ENCODE results near the gene TAF1. TPM values are rescaled to one million over a fixed set of nuclear protein-coding genes. Genes with fewer than 3 reads are reported as not detected.
"Not testable (repeated sequence)": the region's sequence is repeated elsewhere in the genome, so short reads cannot be mapped to it uniquely, and the experiment has no call there.

TAF1 gene
- total RNA-seq, 1 experiment from 2014 or later, result 41.2 TPM

DNA sequence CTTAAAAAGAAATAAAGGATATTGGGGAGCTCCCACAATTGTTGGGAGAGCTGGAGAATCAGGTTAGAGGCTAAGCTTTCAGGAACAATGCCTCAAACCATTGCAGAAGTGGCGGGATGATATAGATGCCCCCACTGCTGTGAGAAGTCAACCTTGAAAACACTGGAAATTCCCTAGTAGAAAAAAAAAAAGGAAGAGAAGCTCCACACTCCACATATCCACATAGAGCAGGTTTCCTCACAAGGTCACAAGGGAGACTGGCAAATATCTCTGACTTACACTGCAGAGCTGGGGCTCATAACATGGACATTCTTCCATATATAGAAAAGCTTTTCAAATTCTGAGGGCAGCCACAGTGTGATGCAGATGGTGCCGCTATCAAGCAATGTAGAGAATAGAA, 144.0 kb downstream of the TAF1 start:
- ChIA-PET POLR2A (no interaction called here), CTCF (no interaction called here)
- no peaks in the 10 kb centered on the region for H3K27me3 Mint-ChIP-seq (ENCODE audit: insufficient read depth, unreplicated experiment)
- intact Hi-C loops (cut with micrococcal nuclease; ENCODE audit: unreplicated experiment), result no loop called here
- peaks cover 8% of the 10 kb centered on the region for H3K4me1 Mint-ChIP-seq (ENCODE audit: low read depth, unreplicated experiment)
- TF ChIP-seq, protein P1, sequence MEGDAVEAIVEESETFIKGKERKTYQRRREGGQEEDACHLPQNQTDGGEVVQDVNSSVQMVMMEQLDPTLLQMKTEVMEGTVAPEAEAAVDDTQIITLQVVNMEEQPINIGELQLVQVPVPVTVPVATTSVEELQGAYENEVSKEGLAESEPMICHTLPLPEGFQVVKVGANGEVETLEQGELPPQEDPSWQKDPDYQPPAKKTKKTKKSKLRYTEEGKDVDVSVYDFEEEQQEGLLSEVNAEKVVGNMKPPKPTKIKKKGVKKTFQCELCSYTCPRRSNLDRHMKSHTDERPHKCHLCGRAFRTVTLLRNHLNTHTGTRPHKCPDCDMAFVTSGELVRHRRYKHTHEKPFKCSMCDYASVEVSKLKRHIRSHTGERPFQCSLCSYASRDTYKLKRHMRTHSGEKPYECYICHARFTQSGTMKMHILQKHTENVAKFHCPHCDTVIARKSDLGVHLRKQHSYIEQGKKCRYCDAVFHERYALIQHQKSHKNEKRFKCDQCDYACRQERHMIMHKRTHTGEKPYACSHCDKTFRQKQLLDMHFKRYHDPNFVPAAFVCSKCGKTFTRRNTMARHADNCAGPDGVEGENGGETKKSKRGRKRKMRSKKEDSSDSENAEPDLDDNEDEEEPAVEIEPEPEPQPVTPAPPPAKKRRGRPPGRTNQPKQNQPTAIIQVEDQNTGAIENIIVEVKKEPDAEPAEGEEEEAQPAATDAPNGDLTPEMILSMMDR (IDR thresholded peaks at IDR 0.05; ENCODE audit: insufficient read depth in 1 of 2, low read depth in 1 of 2, low read length in 1 of 2, severe bottlenecking in 1 of 2, unreplicated experiment in 1 of 2), result no peak
- H3K4me1 ChIP-seq, result no peaks in the 10 kb centered on the region
- H3K9me3 ChIP-seq, result no peaks in the 10 kb centered on the region
- BruUV-seq (replicated peaks), result no TSS peak
- H3K4me3 Mint-ChIP-seq (ENCODE audit: unreplicated experiment), result no peak overlapping the region
- DNase-seq, result no peak
- H3K4me3 ChIP-seq (ENCODE audit: low read depth, low read length), result no peak overlapping the region
- no peaks in the 10 kb centered on the region for H3K9me3 Mint-ChIP-seq (ENCODE audit: unreplicated experiment)
- H3K36me3 Mint-ChIP-seq (ENCODE audit: insufficient read depth, unreplicated experiment), result no peaks in the 10 kb centered on the region
- no peak overlapping the region for H3K27ac Mint-ChIP-seq (ENCODE audit: unreplicated experiment)
- no peaks in the 10 kb centered on the region for H3K27me3 ChIP-seq (replicated peaks; ENCODE audit: control insufficient read depth, insufficient read depth, low read length)
- H3K36me3 ChIP-seq (ENCODE audit: control insufficient read depth, insufficient read depth, low read length), result no peaks in the 10 kb centered on the region

DNA sequence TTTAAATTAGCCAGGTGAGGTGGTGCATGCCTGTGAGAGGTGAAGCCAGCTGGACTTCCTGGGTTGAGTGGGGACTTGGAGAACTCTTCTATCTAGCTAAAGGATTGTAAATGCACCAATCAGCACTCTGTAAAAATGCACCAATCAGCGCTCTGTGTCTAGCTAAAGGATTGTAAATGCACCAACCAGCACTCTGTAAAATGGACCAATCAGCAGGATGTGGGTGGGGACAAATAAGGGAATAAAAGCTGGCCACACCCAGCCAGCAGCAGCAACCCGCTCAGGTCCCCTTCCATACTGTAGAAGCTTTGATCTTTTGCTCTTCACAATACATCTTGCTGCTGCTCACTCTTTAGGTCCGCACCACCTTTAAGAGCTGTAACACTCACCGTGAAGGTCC, 147.6 kb downstream of the TAF1 start:
- H3K4me3 Mint-ChIP-seq (ENCODE audit: unreplicated experiment); H3K4me1 Mint-ChIP-seq (ENCODE audit: low read depth, unreplicated experiment); H3K36me3 ChIP-seq (ENCODE audit: control insufficient read depth, insufficient read depth, low read length); H3K27me3 Mint-ChIP-seq (ENCODE audit: insufficient read depth, unreplicated experiment); H3K4me1 ChIP-seq; BruUV-seq (replicated peaks); H3K9me3 Mint-ChIP-seq (ENCODE audit: unreplicated experiment); H3K4me3 ChIP-seq (ENCODE audit: low read depth, low read length); H3K36me3 Mint-ChIP-seq (ENCODE audit: insufficient read depth, unreplicated experiment); POLR2A ChIA-PET; H3K9me3 ChIP-seq; intact Hi-C loops (cut with micrococcal nuclease; ENCODE audit: unreplicated experiment); DNase-seq; CTCF ChIA-PET; H3K27me3 ChIP-seq (replicated peaks; ENCODE audit: control insufficient read depth, insufficient read depth, low read length); H3K27ac Mint-ChIP-seq (ENCODE audit: unreplicated experiment): not testable (repeated sequence)

DNA sequence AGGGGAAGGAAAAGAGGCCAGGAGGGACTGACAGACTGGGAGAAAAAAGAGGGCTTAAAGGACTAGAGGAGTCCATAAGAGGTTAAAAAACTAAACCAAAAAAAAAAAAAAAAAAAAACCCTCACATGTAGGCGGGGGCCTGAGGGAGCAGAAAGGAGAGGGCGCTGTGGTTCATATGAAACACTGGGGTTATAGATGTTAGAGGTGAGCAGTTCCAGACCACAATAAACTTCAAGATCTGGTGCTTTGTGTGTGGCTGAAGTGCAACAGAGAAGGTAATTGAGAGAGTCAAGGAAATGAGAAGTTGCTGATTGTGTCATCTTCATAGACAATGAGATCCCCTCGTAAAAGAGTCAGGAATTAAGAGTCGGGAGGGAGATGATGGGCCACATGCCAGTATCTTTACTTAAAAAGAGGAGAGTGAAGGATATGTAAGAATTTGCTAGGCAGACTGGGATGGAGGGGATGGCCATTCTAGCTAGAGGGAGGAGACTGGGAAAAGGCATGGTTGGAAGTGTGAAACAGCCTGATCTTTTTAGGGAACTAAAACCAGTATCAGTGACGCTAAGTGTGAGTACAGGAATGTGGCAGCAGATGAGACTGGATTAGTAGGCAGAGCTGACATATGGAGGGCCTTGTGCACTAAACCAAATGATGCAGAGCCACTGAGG, 148.3 kb downstream of the TAF1 start:
- ChIA-PET POLR2A (interaction anchor here (0.6 kb wide), 1 partner anchor 95 kb away, joined by 3 read pairs; no protein-coding TSS in a partner anchor), CTCF (no interaction called here)
- peaks cover 8% of the 10 kb centered on the region for H3K4me1 Mint-ChIP-seq (ENCODE audit: low read depth, unreplicated experiment)

More for the DNA sequence above, 148.3 kb downstream of the TAF1 start:
- no peak for DNase-seq
- intact Hi-C loops (cut with micrococcal nuclease; ENCODE audit: unreplicated experiment), result no loop called here
- Mint-ChIP-seq H3K27ac (ENCODE audit: unreplicated experiment) (no peak overlapping the region), H3K36me3 (ENCODE audit: insufficient read depth, unreplicated experiment) (no peaks in the 10 kb centered on the region), H3K4me3 (ENCODE audit: unreplicated experiment) (no peak overlapping the region), H3K27me3 (ENCODE audit: insufficient read depth, unreplicated experiment) (no peaks in the 10 kb centered on the region), H3K9me3 (ENCODE audit: unreplicated experiment) (no peaks in the 10 kb centered on the region)
- no peaks in the 10 kb centered on the region for H3K36me3 ChIP-seq (ENCODE audit: control insufficient read depth, insufficient read depth, low read length)
- no peaks in the 10 kb centered on the region for H3K4me1 ChIP-seq
- no peaks in the 10 kb centered on the region for H3K27me3 ChIP-seq (replicated peaks; ENCODE audit: control insufficient read depth, insufficient read depth, low read length)
- H3K9me3 ChIP-seq, result no peaks in the 10 kb centered on the region
- TF ChIP-seq, protein P1 (IDR thresholded peaks at IDR 0.05; ENCODE audit: insufficient read depth in 1 of 2, low read depth in 1 of 2, low read length in 1 of 2, severe bottlenecking in 1 of 2, unreplicated experiment in 1 of 2), result no peak
- no TSS peak for BruUV-seq (replicated peaks)
- H3K4me3 ChIP-seq (ENCODE audit: low read depth, low read length), result no peak overlapping the region

All from Caco-2 (cell line).